Keratinocyte (primary cell): ENCODE results near the gene ZNF141. TPM values are rescaled to one million over a fixed set of nuclear protein-coding genes. Genes with fewer than 3 reads are reported as not detected.

ENCODE experiments used
- DNase-seq: peaks from one replicate; pipeline ENCODE4 v3.0.0-alpha.2; 2011; ENCODE audit warnings: low read depth, missing footprints, low spot score
- FAIRE-seq: peaks from 2 replicates; lab custom pipeline; 2011; peaks lifted over from hg19 to GRCh38; lab: Jason Lieb, UNC
- H2AFZ ChIP-seq: 2 replicates; pipeline ENCODE4 v1.6.0; 2012; ENCODE audit warnings: low read length, control low read depth, inconsistent platforms; ENCODE audit not compliant: control insufficient read depth
- H3K27ac ChIP-seq: 2 replicates; pipeline ENCODE4 v1.5.1; 2011; ENCODE audit warnings: low read length; ENCODE audit not compliant: control insufficient read depth, insufficient read depth
- H3K27me3 ChIP-seq: 3 replicates; pipeline ENCODE4 v1.6.0; 2011; ENCODE audit warnings: low read length; ENCODE audit not compliant: control insufficient read depth, insufficient read depth; ENCODE audit errors: extremely low read depth
- H3K36me3 ChIP-seq, 2 experiments: 2 replicates in 1 of 2; 3 replicates in 1 of 2; pipeline ENCODE4 v1.5.1; 2011; ENCODE audit warnings: low read length in 2 of 2, mild to moderate bottlenecking in 1 of 2; ENCODE audit not compliant: control insufficient read depth in 2 of 2, insufficient read depth in 2 of 2; ENCODE audit errors: extremely low read depth in 1 of 2
- H3K4me1 ChIP-seq: 3 replicates; pipeline ENCODE4 v1.5.1; 2011; ENCODE audit warnings: low read length; ENCODE audit not compliant: control insufficient read depth, insufficient read depth; ENCODE audit errors: extremely low read depth
- H3K4me2 ChIP-seq: 3 replicates; pipeline ENCODE4 v1.6.0; 2011; ENCODE audit warnings: low read depth, low read length; ENCODE audit not compliant: control insufficient read depth, insufficient read depth; ENCODE audit errors: extremely low read depth
- H3K4me3 ChIP-seq, 3 experiments: fragments of 200-600 bp in 1 of 3; sonication (generic) in 1 of 3; 2 replicates in 2 of 3; 3 replicates in 1 of 3; pipeline ENCODE4 v1.5.1; 2011 to 2016; ENCODE audit warnings: low read length in 3 of 3, mild to moderate bottlenecking in 3 of 3, control low read depth in 2 of 3, inconsistent platforms in 1 of 3, low read depth in 1 of 3, mixed read lengths in 1 of 3, mixed run types in 1 of 3, moderate library complexity in 1 of 3; ENCODE audit not compliant: control insufficient read depth in 2 of 3, insufficient read depth in 2 of 3; ENCODE audit errors: extremely low read depth in 1 of 3
- H3K79me2 ChIP-seq: 2 replicates; pipeline ENCODE4 v1.6.0; 2012; ENCODE audit warnings: low read length; ENCODE audit not compliant: control insufficient read depth, insufficient read depth
- H3K9ac ChIP-seq: 3 replicates; pipeline ENCODE4 v1.6.0; 2011; ENCODE audit warnings: low read length; ENCODE audit not compliant: control insufficient read depth, insufficient read depth; ENCODE audit errors: extremely low read depth
- H3K9me1 ChIP-seq: 3 replicates; pipeline ENCODE4 v1.6.0; 2011; ENCODE audit warnings: low read length; ENCODE audit not compliant: control insufficient read depth, insufficient read depth; ENCODE audit errors: extremely low read depth
- H3K9me3 ChIP-seq: 2 replicates; pipeline ENCODE4 v1.5.1; 2012; ENCODE audit warnings: low read depth, low read length; ENCODE audit not compliant: control insufficient read depth
- H4K20me1 ChIP-seq: 3 replicates; pipeline ENCODE4 v1.6.0; 2011; ENCODE audit warnings: low read length; ENCODE audit not compliant: control insufficient read depth, insufficient read depth; ENCODE audit errors: extremely low read depth
- EZH2 ChIP-seq: IDR thresholded peaks from one replicate; pipeline ENCODE4 v1.6.1; 2012; ENCODE audit warnings: inconsistent platforms, mild to moderate bottlenecking, low read length, moderate library complexity
- dilution Hi-C: fragments of 300-500 bp; cut with MboI; formaldehyde crosslinking; loops from one replicate; pipeline ENCODE4 v1.7.0; 2020; ENCODE audit warnings: low sequenced_read_pairs; ENCODE audit not compliant: extremely low pct_ligation_motif_present
- polyA plus RNA-seq, 5 experiments: library from polyadenylated mRNA; depleted of rRNA in 3 of 5; stranded (reverse) in 3 of 5; stranded (forward) in 1 of 5; unstranded in 1 of 5; fragments of >200 nt; gene quantifications; 1 replicate in 1 of 5; 2 replicates in 3 of 5; 3 replicates in 1 of 5; pipeline versions ENCODE4 v1.2.1 to v1.2.3, GENCODE V29; 2011 to 2012; ENCODE audit warnings: missing spikeins in 2 of 5, low read depth in 1 of 5, low replicate concordance in 1 of 5
- TF ChIP-seq, protein P1 (sequence below), 3 experiments: IDR thresholded peaks in 1 of 3; conservative IDR thresholded peaks in 1 of 3; optimal IDR thresholded peaks in 1 of 3; 2 replicates in 2 of 3; 3 replicates in 1 of 3; pipeline versions ENCODE3 to v1.5.1; 2011; ENCODE audit warnings: low read length in 3 of 3, mild to moderate bottlenecking in 3 of 3, moderate library complexity in 2 of 3, control low read depth in 1 of 3, inconsistent platforms in 1 of 3; ENCODE audit not compliant: insufficient read depth in 2 of 3; ENCODE audit errors: extremely low read depth in 1 of 3

Gene ZNF141
- polyA plus RNA-seq, 1 donor (not counting 4 experiments of a cell fraction or from before 2014, with no cell fraction given), result 3.7 TPM

DNA sequence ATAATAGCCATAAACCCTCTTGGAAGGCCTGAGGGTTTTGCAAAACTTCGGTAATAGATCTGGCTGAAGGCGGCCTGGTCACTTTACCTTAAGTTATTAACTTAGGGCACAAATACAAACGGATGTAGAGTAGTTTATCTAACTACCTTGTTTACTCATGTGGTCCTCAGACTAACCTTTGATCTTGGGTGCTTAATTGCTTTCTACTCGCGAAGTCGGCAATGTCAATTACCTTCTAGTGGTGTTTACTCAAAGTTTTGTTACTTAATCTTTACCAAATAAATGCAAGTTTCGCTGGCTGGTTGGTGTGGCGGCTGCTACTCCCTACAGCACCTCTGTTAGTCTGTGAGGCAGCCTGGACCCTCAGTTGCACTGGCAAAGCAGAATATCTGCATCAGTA, 8.9 kb upstream of the ZNF141 start:
- Histone ChIP-seq H3K9ac (no peak overlapping the region), H3K27me3 (no peaks in the 10 kb centered on the region), H3K4me2 (no peak overlapping the region), H3K4me3 (no peak overlapping the region), H3K27ac (no peak overlapping the region), H3K36me3 (no peaks in the 10 kb centered on the region), H3K9me3 (no peaks in the 10 kb centered on the region), H3K9me1 (no peaks in the 10 kb centered on the region), H3K79me2 (no peaks in the 10 kb centered on the region), H3K4me1 (no peaks in the 10 kb centered on the region), H4K20me1 (no peaks in the 10 kb centered on the region), H2AFZ (no peak overlapping the region)
- no peak for FAIRE-seq
- no peak for TF ChIP-seq EZH2
- TF ChIP-seq, protein P1, sequence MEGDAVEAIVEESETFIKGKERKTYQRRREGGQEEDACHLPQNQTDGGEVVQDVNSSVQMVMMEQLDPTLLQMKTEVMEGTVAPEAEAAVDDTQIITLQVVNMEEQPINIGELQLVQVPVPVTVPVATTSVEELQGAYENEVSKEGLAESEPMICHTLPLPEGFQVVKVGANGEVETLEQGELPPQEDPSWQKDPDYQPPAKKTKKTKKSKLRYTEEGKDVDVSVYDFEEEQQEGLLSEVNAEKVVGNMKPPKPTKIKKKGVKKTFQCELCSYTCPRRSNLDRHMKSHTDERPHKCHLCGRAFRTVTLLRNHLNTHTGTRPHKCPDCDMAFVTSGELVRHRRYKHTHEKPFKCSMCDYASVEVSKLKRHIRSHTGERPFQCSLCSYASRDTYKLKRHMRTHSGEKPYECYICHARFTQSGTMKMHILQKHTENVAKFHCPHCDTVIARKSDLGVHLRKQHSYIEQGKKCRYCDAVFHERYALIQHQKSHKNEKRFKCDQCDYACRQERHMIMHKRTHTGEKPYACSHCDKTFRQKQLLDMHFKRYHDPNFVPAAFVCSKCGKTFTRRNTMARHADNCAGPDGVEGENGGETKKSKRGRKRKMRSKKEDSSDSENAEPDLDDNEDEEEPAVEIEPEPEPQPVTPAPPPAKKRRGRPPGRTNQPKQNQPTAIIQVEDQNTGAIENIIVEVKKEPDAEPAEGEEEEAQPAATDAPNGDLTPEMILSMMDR (optimal IDR thresholded peaks at IDR 0.05 in 1 of 3, IDR thresholded peaks at IDR 0.05 in 1 of 3, conservative IDR thresholded peaks at IDR 0.05 in 1 of 3; ENCODE audit: extremely low read depth in 1 of 3, insufficient read depth in 2 of 3, low read length in 3 of 3), result no peak
- DNase-seq, result no peak
- dilution Hi-C loops, result no loop called here

DNA sequence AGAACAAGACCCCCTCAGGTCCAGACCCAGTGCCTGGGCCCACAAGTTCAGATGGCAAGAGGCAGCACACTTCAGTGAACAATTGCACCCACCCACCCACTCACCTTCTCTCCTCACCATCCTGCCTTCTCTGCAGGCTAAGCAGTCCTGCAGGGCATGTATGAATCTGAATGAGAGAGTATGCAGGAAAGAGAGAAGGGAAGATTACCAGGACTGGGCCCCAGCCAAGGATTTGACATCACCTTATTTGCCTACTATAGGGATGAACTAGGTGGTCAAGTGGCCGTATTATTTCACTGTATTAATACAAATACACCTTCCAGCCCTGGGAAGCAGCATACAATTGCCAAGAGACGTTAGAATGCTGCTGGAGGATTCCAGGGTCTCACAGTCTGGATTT, 2.1 kb upstream of the ZNF141 start:
- no peaks in the 10 kb centered on the region for H3K9me1 ChIP-seq
- peaks cover 0 to 4% of the 10 kb centered on the region in 2 experiments for H3K36me3 ChIP-seq
- peaks cover under 1% of the 10 kb centered on the region for H3K9me3 ChIP-seq
- dilution Hi-C loops, result no loop called here
- DNase-seq (no peak), FAIRE-seq (no peak)
- no peak overlapping the region for H2AFZ ChIP-seq
- H3K79me2 ChIP-seq, result peaks cover 26% of the 10 kb centered on the region
- peaks cover 9% of the 10 kb centered on the region for H3K4me1 ChIP-seq
- no peak overlapping the region for H3K9ac ChIP-seq
- H3K4me2 ChIP-seq, result no peak overlapping the region
- TF ChIP-seq, protein P1 (optimal IDR thresholded peaks at IDR 0.05 in 1 of 3, IDR thresholded peaks at IDR 0.05 in 1 of 3, conservative IDR thresholded peaks at IDR 0.05 in 1 of 3; ENCODE audit: extremely low read depth in 1 of 3, insufficient read depth in 2 of 3, low read length in 3 of 3), result no peak
- no peak overlapping the region for H3K4me3 ChIP-seq
- no peak overlapping the region for H3K27ac ChIP-seq
- H3K27me3 ChIP-seq, result no peaks in the 10 kb centered on the region
- no peaks in the 10 kb centered on the region for H4K20me1 ChIP-seq
